IMR-90 (cell line): ENCODE measurements around the gene YWHAG. TPM values are rescaled to one million over a fixed set of nuclear protein-coding genes. Genes with fewer than 3 reads are reported as not detected.

Experiments
- ATAC-seq: fragments of 200-7000 bp; cut with Tn5 transposase; 2 replicates; pipeline ENCODE4 v1.9.1; 2020; ENCODE audit warnings: low read depth, mild to moderate bottlenecking, moderate library complexity
- BruUV-seq: library from RNA; stranded (reverse); fragments of 400-500 nt; replicated peaks from 2 replicates; lab custom pipeline; 2021; lab: Mats Ljungman, UMichigan
- CTCF ChIA-PET: fragments of 300-600 bp; formaldehyde crosslinking; extraction: SDS; loops from one replicate; lab custom pipeline; 2021; ENCODE audit warnings: antibody characterized with exemption; lab: Yijun Ruan, JAX
- POLR2A ChIA-PET: fragments of 300-600 bp; sonication (Branson Sonifier 250); formaldehyde crosslinking; loops from one replicate; lab custom pipeline; 2022; ENCODE audit warnings: antibody characterized with exemption; ENCODE audit not compliant: unreplicated experiment; lab: Charles Lee
- DNase-seq: peaks from one replicate; pipeline ENCODE4 v3.0.0; 2013
- H2AFZ ChIP-seq: replicated peaks from 2 replicates; pipeline ENCODE3; 2013; ENCODE audit warnings: low read length, mild to moderate bottlenecking; ENCODE audit not compliant: poor library complexity
- H2AK5ac ChIP-seq: 2 replicates; pipeline ENCODE4 v1.6.1; 2013; ENCODE audit warnings: low read depth, low read length, inconsistent platforms
- H2AK9ac ChIP-seq: replicated peaks from 2 replicates; pipeline ENCODE3; 2013; ENCODE audit warnings: mild to moderate bottlenecking, low read depth, low read length, moderate library complexity; ENCODE audit not compliant: poor library complexity
- H2BK120ac ChIP-seq: 2 replicates; pipeline ENCODE4 v1.6.1; 2013; ENCODE audit warnings: low read depth, low read length, inconsistent platforms
- H2BK15ac ChIP-seq: 3 replicates; pipeline ENCODE4 v1.6.1; 2013; ENCODE audit warnings: low read depth, low read length, inconsistent platforms
- H2BK20ac ChIP-seq: 2 replicates; pipeline ENCODE4 v1.6.1; 2013; ENCODE audit warnings: low read depth, mild to moderate bottlenecking, inconsistent platforms, low read length, moderate library complexity
- H2BK5ac ChIP-seq: 2 replicates; pipeline ENCODE4 v1.6.1; 2013; ENCODE audit warnings: mild to moderate bottlenecking, low read depth, low read length, inconsistent platforms; ENCODE audit not compliant: poor library complexity, severe bottlenecking
- H3K14ac ChIP-seq: replicated peaks from 2 replicates; pipeline ENCODE4 v1.6.1; 2013; ENCODE audit warnings: low read depth, low read length, inconsistent platforms
- H3K18ac ChIP-seq: 2 replicates; pipeline ENCODE4 v1.6.1; 2013; ENCODE audit warnings: low read depth, low read length, control low read depth
- H3K23ac ChIP-seq: 2 replicates; pipeline ENCODE4 v1.6.1; 2013; ENCODE audit warnings: low read depth, low read length, inconsistent platforms
- H3K27ac ChIP-seq: 2 replicates; pipeline ENCODE4 v1.5.1; 2013; ENCODE audit warnings: mild to moderate bottlenecking, control low read depth, low read length; ENCODE audit not compliant: insufficient read depth
- H3K27me3 ChIP-seq: 2 replicates; pipeline ENCODE4 v1.6.1; 2013; ENCODE audit warnings: low read length; ENCODE audit not compliant: control insufficient read depth, insufficient read depth
- H3K36me3 ChIP-seq: 2 replicates; pipeline ENCODE4 v1.6.1; 2013; ENCODE audit warnings: low read length, mixed read lengths; ENCODE audit not compliant: control insufficient read depth, insufficient read depth
- H3K4ac ChIP-seq: 2 replicates; pipeline ENCODE4 v1.6.1; 2013; ENCODE audit warnings: low read depth, low read length, inconsistent platforms
- H3K4me1 ChIP-seq: 2 replicates; pipeline ENCODE4 v1.6.1; 2013; ENCODE audit warnings: low read length, mixed read lengths; ENCODE audit not compliant: control insufficient read depth, insufficient read depth
- H3K4me2 ChIP-seq: 2 replicates; pipeline ENCODE4 v1.6.1; 2013; ENCODE audit warnings: low read depth, mild to moderate bottlenecking, control low read depth, low read length, moderate library complexity
- H3K4me3 ChIP-seq: 2 replicates; pipeline ENCODE4 v1.5.1; 2013; ENCODE audit warnings: low read depth, mild to moderate bottlenecking, control low read depth, low read length, moderate library complexity; ENCODE audit not compliant: insufficient read depth
- H3K56ac ChIP-seq: 2 replicates; pipeline ENCODE4 v1.6.1; 2013; ENCODE audit warnings: low read length, inconsistent platforms; ENCODE audit not compliant: insufficient read depth; ENCODE audit errors: extremely low read depth
- H3K79me1 ChIP-seq, 2 experiments: 2 replicates each; pipeline ENCODE4 v1.6.1; 2013; ENCODE audit warnings: low read length in 2 of 2, inconsistent platforms in 1 of 2, low read depth in 1 of 2
- H3K9ac ChIP-seq: 2 replicates; pipeline ENCODE4 v1.6.1; 2013; ENCODE audit warnings: low read depth, low read length, control low read depth
- H3K9me1 ChIP-seq: 2 replicates; pipeline ENCODE4 v1.6.1; 2013; ENCODE audit warnings: low read length, inconsistent platforms; ENCODE audit not compliant: insufficient read depth
- H3K9me3 ChIP-seq: 2 replicates; pipeline ENCODE4 v1.6.1; 2013; ENCODE audit warnings: low read length; ENCODE audit not compliant: control insufficient read depth, insufficient read depth
- H4K20me1 ChIP-seq: 2 replicates; pipeline ENCODE4 v1.6.1; 2013; ENCODE audit warnings: low read length, inconsistent platforms; ENCODE audit not compliant: insufficient read depth
- H4K5ac ChIP-seq: 2 replicates; pipeline ENCODE4 v1.6.1; 2013; ENCODE audit warnings: mild to moderate bottlenecking, low read depth, low read length, control low read depth
- H4K8ac ChIP-seq, 2 experiments: 2 replicates each; pipeline ENCODE4 v1.6.1; 2013; ENCODE audit warnings: low read depth in 2 of 2, low read length in 2 of 2, control low read depth in 1 of 2, inconsistent platforms in 1 of 2
- H4K91ac ChIP-seq: 2 replicates; pipeline ENCODE4 v1.6.1; 2013; ENCODE audit warnings: low read depth, low read length, inconsistent platforms; ENCODE audit not compliant: insufficient read depth
- BHLHE40 ChIP-seq: fragments of 150-350 bp; IDR thresholded peaks from 2 replicates; pipeline ENCODE4 v1.6.1; 2016; ENCODE audit warnings: mild to moderate bottlenecking, low read depth, low read length
- CEBPB ChIP-seq: IDR thresholded peaks from 2 replicates; pipeline ENCODE4 v1.6.1; 2012; ENCODE audit warnings: low read depth, low read length, improper control_type of control experiment
- CHD1 ChIP-seq: IDR thresholded peaks from 2 replicates; pipeline ENCODE4 v1.6.1; 2012; ENCODE audit warnings: low read depth, low read length, improper control_type of control experiment
- CTCF ChIP-seq: conservative IDR thresholded peaks from 2 replicates; pipeline ENCODE4 v1.5.1; 2012; ENCODE audit warnings: mild to moderate bottlenecking, low read depth, low read length, improper control_type of control experiment
- MXI1 ChIP-seq: IDR thresholded peaks from 2 replicates; pipeline ENCODE4 v1.6.1; 2012; ENCODE audit warnings: low read depth, mild to moderate bottlenecking, low read length, moderate library complexity, borderline replicate concordance
- RFX5 ChIP-seq: IDR thresholded peaks from 2 replicates; pipeline ENCODE4 v1.8.0; 2012; ENCODE audit warnings: low read depth, mild to moderate bottlenecking, low read length, moderate library complexity
- USF2 ChIP-seq: fragments of 150-350 bp; IDR thresholded peaks from 2 replicates; pipeline ENCODE4 v1.6.1; 2017; ENCODE audit warnings: mild to moderate bottlenecking, antibody characterized with exemption, low read length, low read depth
- WGBS, 2 experiments: methylation state at CpG; one replicate each; pipeline versions ENCODE4 v1.1.5 to v1.1.7; 2013; ENCODE audit warnings: missing lambda C conversion rate in 2 of 2; ENCODE audit not compliant: insufficient read length in 1 of 2; ENCODE audit errors: extremely low coverage in 2 of 2; 5-methylcytosine and 5-hydroxymethylcytosine counted together
- dilution Hi-C: fragments of 300-500 bp; cut with HindIII; formaldehyde crosslinking; loops from one replicate; pipeline ENCODE4 v1.14.3; 2018; ENCODE audit warnings: low sequenced_read_pairs; ENCODE audit not compliant: unreplicated experiment
- in situ Hi-C: fragments of 300-500 bp; cut with MboI; formaldehyde crosslinking; loops from 3 replicates; pipeline ENCODE4 v1.14.3; 2019; ENCODE audit warnings: low sequenced_read_pairs, inconsistent platforms, mixed read lengths
- intact Hi-C: fragments of 100-400 bp; cut with micrococcal nuclease; formaldehyde crosslinking; loops from 2 replicates; pipeline ENCODE4 v1.10.0; 2022
- polyA plus RNA-seq, 3 experiments: library from polyadenylated mRNA; depleted of rRNA; stranded (reverse); fragments of >200 nt; gene quantifications; 2 replicates each; pipeline ENCODE4 v1.2.3, GENCODE V29; 2012; ENCODE audit warnings: low replicate concordance in 1 of 3
- total RNA-seq: library from RNA; depleted of rRNA; stranded (reverse); fragments of >200 nt; gene quantifications from 2 replicates; pipeline ENCODE4 v1.2.3, GENCODE V29; 2012

Gene YWHAG
- total and polyA plus RNA-seq, 2 of the 4 experiments (the other 2 are of a cell fraction), result 40.1 to 64.9 TPM

DNA sequence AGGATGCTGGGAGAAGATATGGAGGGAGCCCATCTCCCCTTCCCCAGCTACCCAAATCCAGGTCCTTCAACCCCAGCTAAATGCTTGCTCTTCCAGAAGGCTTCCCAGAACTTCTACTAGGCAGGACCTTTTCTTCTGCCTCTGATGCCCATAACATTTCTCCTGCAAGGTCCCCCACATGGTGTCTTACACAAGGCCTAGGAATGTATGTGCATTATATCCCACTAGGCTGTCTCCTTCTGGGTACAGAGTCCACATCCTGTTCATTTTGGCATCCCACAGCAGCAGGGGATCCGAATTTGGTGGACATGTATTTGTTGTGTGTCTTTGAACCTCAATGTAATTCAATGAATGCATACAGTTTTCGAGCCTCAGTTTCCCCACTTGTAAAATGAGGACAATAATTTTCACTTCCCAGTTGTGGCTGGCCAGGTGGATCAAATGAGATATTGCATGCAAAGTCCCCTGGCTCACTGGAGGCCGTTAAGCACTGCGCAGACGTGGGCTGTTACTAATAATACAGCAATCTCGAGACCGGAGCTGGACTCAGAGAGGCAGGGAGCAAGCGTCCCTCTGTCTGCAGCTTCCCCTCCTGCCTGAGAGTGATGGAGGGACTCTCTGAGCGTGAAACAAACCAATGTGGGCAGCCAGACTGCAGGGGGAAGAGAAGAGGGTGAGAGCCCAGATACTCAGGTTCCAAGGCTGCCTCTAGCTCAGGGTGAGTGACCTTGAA is 18.6 kb upstream of the YWHAG start:
- ChIA-PET CTCF (no interaction called here), POLR2A (interaction anchor here (0.6 kb wide), 2 partner anchors 35 to 48 kb away, joined by 4 read pairs; partner anchors contain the start of gene ZP3)
- H3K9ac ChIP-seq, result no peak overlapping the region
- peak overlapping the region; percentile 15 for H2BK5ac ChIP-seq
- H2AFZ ChIP-seq, result peak overlapping the region; percentile 77
- TF ChIP-seq CHD1 (no peak), USF2 (no peak), CEBPB (peak; percentile 15; the same call in 1 of the 2 replicates), CTCF (no peak), RFX5 (no peak), BHLHE40 (no peak), MXI1 (no peak)
- H3K4me1 ChIP-seq, result peaks cover 14% of the 10 kb centered on the region
- intact Hi-C loops, result no loop called here
- ATAC-seq, result no peak
- H2BK20ac ChIP-seq, result no peak overlapping the region
- WGBS, 2 experiments, result 85% methylated on average over 6 of the region's 9 CpGs; no CpG with 5 or more reads in 1 of the 2 experiments
- no peak overlapping the region for H3K18ac ChIP-seq
- no peak overlapping the region for H4K5ac ChIP-seq
- H4K8ac ChIP-seq, result peak overlapping the region in 1 of 2 experiments; percentile 67; a peak in 2 of 4 replicates
- H3K27me3 ChIP-seq, result no peaks in the 10 kb centered on the region
- peak overlapping the region; percentile 36 for H3K4ac ChIP-seq
- no peak overlapping the region for H3K4me2 ChIP-seq
- dilution Hi-C loops, result no loop called here
- no peak overlapping the region for H3K27ac ChIP-seq
- no peak overlapping the region for H2BK15ac ChIP-seq
- no peak overlapping the region for H3K56ac ChIP-seq
- DNase-seq, result peak; percentile 36
- no peaks in the 10 kb centered on the region for H4K20me1 ChIP-seq
- H3K36me3 ChIP-seq, result no peaks in the 10 kb centered on the region
- H3K9me3 ChIP-seq, result no peaks in the 10 kb centered on the region
- H4K91ac ChIP-seq, result 0 out of 2 replicates have a peak overlapping the region, but pooled peaks have one; percentile 27
- 0 out of 2 replicates have a peak overlapping the region, but pooled peaks have one; percentile 35 for H2BK120ac ChIP-seq
- no peak overlapping the region for H3K4me3 ChIP-seq
- H2AK9ac ChIP-seq, result peak overlapping the region; percentile 53
- H3K14ac ChIP-seq, result peak overlapping the region; percentile 44; the same call in 1 of the 2 replicates
- H3K79me1 ChIP-seq, result peaks cover 0 to 7% of the 10 kb centered on the region in 2 experiments; a peak in 1 of 4 replicates
- no TSS peak for BruUV-seq
- in situ Hi-C loops, result no loop called here
- no peak overlapping the region for H3K23ac ChIP-seq
- H2AK5ac ChIP-seq, result peak overlapping the region; percentile 20; the same call in 1 of the 2 replicates
- peaks cover 30% of the 10 kb centered on the region; the same call in 1 of the 2 replicates for H3K9me1 ChIP-seq
